HepG2 (cell line): Measurements from ENCODE around the gene P2RY2. TPM values are rescaled to one million over a fixed set of nuclear protein-coding genes. Genes with fewer than 3 reads are reported as not detected.

Source experiments
- ADNP ChIP-seq: sonication (generic); formaldehyde crosslinking; IDR thresholded peaks from 2 replicates; pipeline ENCODE4 v1.4.0; 2020; ENCODE audit warnings: missing genetic modification reagents
- ATF1 ChIP-seq: IDR thresholded peaks from 2 replicates; pipeline ENCODE4 v1.6.1; 2016; ENCODE audit warnings: mild to moderate bottlenecking, control low read depth
- ATF3 ChIP-seq: sonication (generic); formaldehyde crosslinking; IDR thresholded peaks from 2 replicates; pipeline ENCODE4 v1.4.0; 2020; ENCODE audit warnings: missing genetic modification reagents
- CCDC6 ChIP-seq: sonication (generic); formaldehyde crosslinking; IDR thresholded peaks from 2 replicates; pipeline ENCODE4 v1.8.1; 2022; ENCODE audit warnings: mild to moderate bottlenecking, missing genetic modification reagents, moderate library complexity
- CHD2 ChIP-seq: IDR thresholded peaks from 2 replicates; pipeline ENCODE4 v1.6.1; 2011; ENCODE audit warnings: low read depth, low read length, improper control_type of control experiment
- FOXC1 ChIP-seq: sonication (generic); formaldehyde crosslinking; IDR thresholded peaks from 2 replicates; pipeline ENCODE4 v1.8.0; 2022; ENCODE audit warnings: mild to moderate bottlenecking, missing genetic modification reagents, borderline replicate concordance
- FOXK1 ChIP-seq: sonication (generic); formaldehyde crosslinking; IDR thresholded peaks from 2 replicates; pipeline ENCODE4 v1.4.0; 2020; ENCODE audit warnings: low read depth, missing genetic modification reagents, borderline replicate concordance
- FOXP1 ChIP-seq, 2 experiments: fragments of 450-650 bp in 1 of 2; IDR thresholded peaks; 2 replicates each; pipeline ENCODE4 v1.6.1; 2017 to 2018; ENCODE audit warnings: antibody characterized with exemption in 1 of 2
- HIVEP1 ChIP-seq: sonication (generic); formaldehyde crosslinking; IDR thresholded peaks from 2 replicates; pipeline ENCODE4 v1.4.0; 2020; ENCODE audit warnings: mild to moderate bottlenecking, missing genetic modification reagents
- HNF1A ChIP-seq, 2 experiments: sonication (generic) in 1 of 2; formaldehyde crosslinking in 1 of 2; IDR thresholded peaks; 2 replicates each; pipeline versions ENCODE4 v1.4.0 to v1.6.1; 2016 to 2020; ENCODE audit warnings: borderline replicate concordance in 1 of 2, low read depth in 1 of 2, mild to moderate bottlenecking in 1 of 2, missing genetic modification reagents in 1 of 2
- KLF16 ChIP-seq, 2 experiments: sonication (generic) in 1 of 2; formaldehyde crosslinking in 1 of 2; IDR thresholded peaks; 2 replicates each; pipeline versions ENCODE4 v1.6.1 to v1.8.0; 2016 to 2023; ENCODE audit warnings: missing genetic modification reagents in 2 of 2, missing compliant biosample characterization in 1 of 2
- MAFG ChIP-seq: sonication (generic); formaldehyde crosslinking; IDR thresholded peaks from 2 replicates; pipeline ENCODE4 v1.5.1; 2020; ENCODE audit warnings: mild to moderate bottlenecking, missing genetic modification reagents
- MED1 ChIP-seq: sonication (generic); formaldehyde crosslinking; IDR thresholded peaks from 2 replicates; pipeline ENCODE4 v1.4.0; 2020; ENCODE audit warnings: missing genetic modification reagents
- MEF2D ChIP-seq: sonication (generic); formaldehyde crosslinking; IDR thresholded peaks from 2 replicates; pipeline ENCODE4 v1.5.1; 2020; ENCODE audit warnings: mild to moderate bottlenecking, missing genetic modification reagents
- MIER2 ChIP-seq: IDR thresholded peaks from 2 replicates; pipeline ENCODE4 v1.6.1; 2016; ENCODE audit warnings: missing biosample characterization, missing genetic modification reagents
- RXRB ChIP-seq: IDR thresholded peaks from 2 replicates; pipeline ENCODE4 v1.6.1; 2016; ENCODE audit warnings: borderline replicate concordance, missing genetic modification reagents, missing compliant biosample characterization
- ZNF703 ChIP-seq: sonication (generic); formaldehyde crosslinking; IDR thresholded peaks from 2 replicates; pipeline ENCODE4 v1.5.1; 2020; ENCODE audit warnings: missing genetic modification reagents, mild to moderate bottlenecking, moderate library complexity, borderline replicate concordance
- ZSCAN25 ChIP-seq: sonication (generic); formaldehyde crosslinking; IDR thresholded peaks from 2 replicates; pipeline ENCODE4 v1.8.0; 2022; ENCODE audit warnings: mild to moderate bottlenecking, missing genetic modification reagents
- ZSCAN31 ChIP-seq: sonication (generic); formaldehyde crosslinking; IDR thresholded peaks from 2 replicates; pipeline ENCODE4 v1.5.0; 2020; ENCODE audit warnings: low read depth, mild to moderate bottlenecking, missing genetic modification reagents
- polyA plus RNA-seq, 8 experiments: library from polyadenylated mRNA; depleted of rRNA in 3 of 8; stranded (reverse) in 7 of 8; unstranded in 1 of 8; fragments of >200 nt; fragmentation: Illumina TruSeq in 4 of 8; extraction: Trizol in 4 of 8; gene quantifications; 2 replicates each; pipeline versions ENCODE4 v1.2.1 to v1.2.3, GENCODE V29; 2011 to 2016; ENCODE audit warnings: low read depth in 4 of 8, missing spikeins in 1 of 8, mixed read lengths in 1 of 8; ENCODE audit not compliant: insufficient read depth in 1 of 8
- total RNA-seq, 5 experiments: library from RNA; depleted of rRNA; stranded (reverse); fragments of >200 nt; fragmentation: Illumina TruSeq; extraction: Trizol; gene quantifications; 2 replicates each; pipeline ENCODE4 v1.2.3, GENCODE V29; 2016; ENCODE audit warnings: low read depth in 1 of 5

Gene P2RY2
- total and polyA plus RNA-seq, 2 of the 13 experiments (the other 11 are each of a cell fraction or from before 2014, with no cell fraction given): 0.95 to 3.1 TPM

GRCh38 chr11:73237471-73238290 is 19.6 kb downstream of the P2RY2 start (continued):
- no peak; the same call in 1 of the 2 replicates for TF ChIP-seq MAFG (CRISPR knock-in tag)
- peak in 1 of 2 experiments; percentile 68; a peak in 1 of 4 replicates for TF ChIP-seq KLF16 (CRISPR knock-in tag; IDR thresholded peaks at IDR 0.05)
- TF ChIP-seq CCDC6 (CRISPR knock-in tag): no peak
- TF ChIP-seq HNF1A (IDR thresholded peaks at IDR 0.05; ENCODE audit: low read depth): 0 out of 2 replicates have a peak, but pooled peaks have one; percentile 14
- peak; percentile 58; the same call in 1 of the 2 replicates for TF ChIP-seq HNF1A (CRISPR knock-in tag; IDR thresholded peaks at IDR 0.05; ENCODE audit: borderline replicate concordance)
- TF ChIP-seq MED1 (CRISPR knock-in tag): peak; percentile 90
- TF ChIP-seq FOXK1 (CRISPR knock-in tag): peak; percentile 46; the same call in 1 of the 2 replicates
- TF ChIP-seq ZSCAN31 (CRISPR knock-in tag): peak; percentile 77
- 0 out of 2 replicates have a peak, but pooled peaks have one; percentile 56 for TF ChIP-seq FOXC1 (CRISPR knock-in tag)
- no peak for TF ChIP-seq FOXP1 (IDR thresholded peaks at IDR 0.05)
- peak; percentile 66 for TF ChIP-seq FOXP1 (CRISPR knock-in tag; IDR thresholded peaks at IDR 0.05)
- TF ChIP-seq MEF2D (CRISPR knock-in tag): peak; percentile 88
- TF ChIP-seq HIVEP1 (CRISPR knock-in tag): peak; percentile 74
- TF ChIP-seq ATF1 (CRISPR knock-in tag): peak; percentile 75; the same call in 1 of the 2 replicates
- 0 out of 2 replicates have a peak, but pooled peaks have one; percentile 39 for TF ChIP-seq MIER2 (CRISPR knock-in tag)
- TF ChIP-seq CHD2: no peak
- peak; percentile 77 for TF ChIP-seq ATF3
- TF ChIP-seq RXRB: peak; percentile 82
- peak; percentile 55; the same call in 1 of the 2 replicates for TF ChIP-seq ZSCAN25 (CRISPR knock-in tag)
- TF ChIP-seq ADNP: no peak
- no peak for TF ChIP-seq ZNF703
